Kidney (tissue), 14 donors: ENCODE results near the gene STX8. TPM values are rescaled to one million over a fixed set of nuclear protein-coding genes. Genes with fewer than 3 reads are reported as not detected.

Source experiments
- DNase-seq, 5 donors: peaks; one replicate each; pipeline ENCODE4 v3.0.0-alpha.2; 2013 to 2020
- FAIRE-seq: peaks from 2 replicates; lab custom pipeline; 2012; peaks lifted over from hg19 to GRCh38; lab: Jason Lieb, UNC
- H3K27ac ChIP-seq, 2 donors: one replicate each; pipeline ENCODE4 v1.7.0; 2013; ENCODE audit warnings: low read depth in 2 of 2, low read length in 2 of 2, inconsistent platforms in 1 of 2
- H3K27me3 ChIP-seq: one replicate; pipeline ENCODE4 v1.7.1; 2013; ENCODE audit warnings: low read length, inconsistent platforms; ENCODE audit not compliant: control insufficient read depth, insufficient read depth
- H3K36me3 ChIP-seq, 3 donors: one replicate each; pipeline versions ENCODE4 v1.7.0 to v1.7.1; 2013; ENCODE audit warnings: low read length in 3 of 3, control low read depth in 1 of 3, inconsistent platforms in 1 of 3; ENCODE audit not compliant: insufficient read depth in 3 of 3, control insufficient read depth in 2 of 3
- H3K4me1 ChIP-seq, 3 donors: one replicate each; pipeline versions ENCODE4 v1.7.0 to v1.7.1; 2013; ENCODE audit warnings: low read length in 3 of 3, inconsistent platforms in 1 of 3, low read depth in 1 of 3; ENCODE audit not compliant: control insufficient read depth in 2 of 3, insufficient read depth in 2 of 3
- H3K4me3 ChIP-seq, 3 donors: one replicate each; pipeline versions ENCODE4 v1.7.0 to v1.8.1; 2013; ENCODE audit warnings: low read length in 3 of 3, control low read depth in 1 of 3, inconsistent platforms in 1 of 3
- H3K9ac ChIP-seq, 3 donors: one replicate each; pipeline versions ENCODE4 v1.7.0 to v1.7.1; 2013; ENCODE audit warnings: low read length in 3 of 3, control low read depth in 1 of 3, inconsistent platforms in 1 of 3
- H3K9me3 ChIP-seq, 3 donors: one replicate each; pipeline versions ENCODE4 v1.7.0 to v1.7.1; 2013; ENCODE audit warnings: low read length in 3 of 3, control low read depth in 1 of 3, inconsistent platforms in 1 of 3; ENCODE audit not compliant: control insufficient read depth in 2 of 3, insufficient read depth in 1 of 3
- CTCF ChIP-seq: IDR thresholded peaks from 3 replicates; pipeline ENCODE4 v1.5.1; 2012; ENCODE audit warnings: mild to moderate bottlenecking, moderate library complexity, borderline replicate concordance; ENCODE audit not compliant: insufficient read depth; ENCODE audit errors: extremely low read depth
- intact Hi-C: fragments of 100-400 bp; cut with DNase I; formaldehyde crosslinking; loops from one replicate; pipeline ENCODE4 v1.11.1; 2022
- polyA plus RNA-seq: library from polyadenylated mRNA; stranded (reverse); fragments of 350-450 nt; fragmentation: Illumina TruSeq; extraction: RNeasy Lipid Tissue Mini Kit (QIAGEN cat#74804); gene quantifications from one replicate; pipeline ENCODE4 v1.2.3, GENCODE V29; 2014; ENCODE audit warnings: low read depth, low replicate concordance; ENCODE audit not compliant: insufficient read depth
- total RNA-seq: library from RNA; stranded (reverse); fragmentation: NEBNext Ultra II Directional; extraction: Animal tissue kit (Norgen Biotek cat#: 25700); gene quantifications from one replicate; pipeline ENCODE4 v1.2.1, GENCODE V29; 2021
- donor health status: control.
- donor health status: control.
- donor health status: control.
- donor health status: control.
- donor health status: control.
- donor health status: DM: yes; HTN: yes; CAD: no.
- donor health status: Normal renal cell carcinoma (clear cell type).

The STX8 gene
- total and polyA plus RNA-seq, 2 donors from 2014 or later, result 67.2 to 127 TPM

GRCh38 chr17:9232591-9233270 lies 342.9 kb downstream of the STX8 start:
- no peaks in the 10 kb centered on the region for H3K9me3 ChIP-seq
- H3K27me3 ChIP-seq, result no peaks in the 10 kb centered on the region
- intact Hi-C loops, result no loop called here
- no peaks in the 10 kb centered on the region for H3K4me1 ChIP-seq
- H3K36me3 ChIP-seq, result no peaks in the 10 kb centered on the region
- no peak overlapping the region for H3K4me3 ChIP-seq
- H3K9ac ChIP-seq, result no peak overlapping the region
- TF ChIP-seq CTCF, result no peak
- FAIRE-seq (no peak), DNase-seq (peak; percentile 73 to 94 (median 86))
- no peak overlapping the region for H3K27ac ChIP-seq

- no peak for FAIRE-seq
- intact Hi-C loops, result no loop called here
These were observed 343.5 kb downstream of the STX8 start for GRCh38 chr17:9232155-9232475.

GRCh38 chr17:9231449-9232154 lies 344.0 kb downstream of the STX8 start:
- Histone ChIP-seq H3K4me1 (no peaks in the 10 kb centered on the region), H3K36me3 (no peaks in the 10 kb centered on the region), H3K4me3 (no peak overlapping the region), H3K27ac (no peak overlapping the region), H3K9ac (no peak overlapping the region), H3K9me3 (no peaks in the 10 kb centered on the region), H3K27me3 (no peaks in the 10 kb centered on the region)
- FAIRE-seq, result no peak
- intact Hi-C loops, result no loop called here
- peak in 1 of 5 donors; percentile 72 for DNase-seq
- no peak for TF ChIP-seq CTCF

More at GRCh38 chr17:9232155-9232475, 343.5 kb downstream of the STX8 start:
- no peak for DNase-seq
- Histone ChIP-seq H3K9me3 (no peaks in the 10 kb centered on the region), H3K36me3 (no peaks in the 10 kb centered on the region), H3K9ac (no peak overlapping the region), H3K4me3 (no peak overlapping the region), H3K27ac (no peak overlapping the region), H3K4me1 (no peaks in the 10 kb centered on the region), H3K27me3 (no peaks in the 10 kb centered on the region)
- no peak for TF ChIP-seq CTCF
